Right lung (tissue), 5 donors: Measurements from ENCODE around the gene AMHR2. TPM values are rescaled to one million over a fixed set of nuclear protein-coding genes. Genes with fewer than 3 reads are reported as not detected.

Experiments
- DNase-seq, 2 donors: peaks; one replicate each; pipeline ENCODE4 v3.0.0-alpha.2; 2013
- polyA plus RNA-seq, 5 donors: library from polyadenylated mRNA; unstranded; fragments of 120-200 nt; gene quantifications; one replicate each; pipeline versions ENCODE4 v1.2.1 to v1.2.3, GENCODE V29; 2013; ENCODE audit warnings: inconsistent platforms in 1 of 5, low replicate concordance in 1 of 5; ENCODE audit not compliant: insufficient read length in 5 of 5, insufficient read depth in 1 of 5

AMHR2 gene
- polyA plus RNA-seq, 5 donors: 1.4 to 2.6 (median 2.3) TPM

GRCh38 chr12:53452159-53453077, 28.8 kb downstream of the AMHR2 start:
- peak; percentile 83 to 89 for DNase-seq

DNA sequence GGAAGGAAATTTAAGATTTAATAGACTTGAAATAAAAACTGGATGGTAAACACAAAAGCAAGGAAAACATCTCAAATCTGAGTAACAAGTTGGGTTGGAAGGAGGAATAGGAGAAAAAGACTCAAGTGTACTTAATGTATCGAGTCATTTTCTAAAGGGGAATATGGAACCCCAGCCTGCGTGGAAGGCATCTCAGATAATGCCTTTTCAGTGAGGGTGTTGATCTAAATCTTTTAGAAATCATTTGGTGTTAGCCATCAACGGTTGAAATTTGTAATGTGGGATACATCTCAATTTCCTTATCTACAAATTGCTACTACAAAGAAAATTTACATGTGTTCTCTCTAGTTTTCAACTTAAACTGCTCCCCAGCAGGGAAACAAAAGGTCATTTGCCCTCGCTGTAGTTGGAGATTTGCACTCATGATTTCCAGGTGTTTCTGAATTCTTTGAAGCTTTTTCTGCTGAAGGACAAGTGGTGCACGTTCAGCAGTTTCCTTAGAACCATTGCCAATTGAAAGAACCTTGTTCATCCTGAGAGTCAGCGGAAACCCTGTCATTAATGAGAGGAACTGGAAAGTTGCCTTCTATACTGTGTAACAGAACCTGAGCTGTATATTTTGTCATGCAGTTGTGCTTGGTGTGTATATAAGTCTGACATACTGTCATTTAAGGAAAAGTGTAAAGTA, 30.4 kb downstream of the AMHR2 start:
- no peak for DNase-seq

DNA sequence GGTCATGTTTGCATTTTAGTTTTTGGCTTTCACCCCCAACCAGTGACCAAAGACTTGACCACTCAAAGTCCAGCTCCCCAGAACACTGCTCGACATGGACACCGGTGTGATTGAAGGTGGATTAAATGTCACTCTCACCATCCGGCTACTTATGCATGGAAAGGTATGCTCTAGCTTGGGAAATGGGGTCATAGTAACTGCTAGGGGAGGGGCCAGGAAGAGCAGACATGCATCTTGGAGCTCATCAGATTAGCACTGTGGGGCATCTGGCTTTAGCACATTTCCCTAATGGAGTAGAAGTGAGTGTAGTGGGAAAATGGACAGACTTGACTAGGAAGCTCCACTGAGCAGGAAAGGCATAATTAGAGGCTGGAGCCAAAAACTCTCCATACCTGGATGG, 31.1 kb downstream of the AMHR2 start:
- DNase-seq: no peak

- no peak for DNase-seq
Observed at GRCh38 chr12:53456654-53457366, 33.2 kb downstream of the AMHR2 start.

GRCh38 chr12:53459097-53459496, 35.4 kb downstream of the AMHR2 start:
- DNase-seq: no peak

DNA sequence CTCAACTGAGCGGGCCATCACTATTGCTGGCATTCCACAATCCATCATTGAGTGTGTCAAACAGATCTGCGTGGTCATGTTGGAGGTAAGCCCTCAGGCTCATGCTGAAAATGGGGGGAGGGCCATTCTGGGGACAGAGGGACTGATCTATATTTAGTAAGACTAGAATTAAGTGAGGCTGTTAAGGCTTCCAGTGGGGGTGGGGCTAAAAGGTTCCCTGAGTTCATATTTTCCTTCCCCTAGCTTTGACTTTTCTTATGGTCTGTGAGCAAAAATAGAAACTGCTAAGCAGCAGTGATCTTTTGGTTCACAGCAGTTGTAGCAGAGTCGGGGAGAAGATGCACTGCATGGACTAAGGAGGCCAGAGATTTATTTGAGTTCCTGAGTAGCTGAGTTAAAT, 37.4 kb downstream of the AMHR2 start:
- no peak for DNase-seq

- DNase-seq: no peak
Observed at GRCh38 chr12:53461591-53461990, 37.9 kb downstream of the AMHR2 start.

DNA sequence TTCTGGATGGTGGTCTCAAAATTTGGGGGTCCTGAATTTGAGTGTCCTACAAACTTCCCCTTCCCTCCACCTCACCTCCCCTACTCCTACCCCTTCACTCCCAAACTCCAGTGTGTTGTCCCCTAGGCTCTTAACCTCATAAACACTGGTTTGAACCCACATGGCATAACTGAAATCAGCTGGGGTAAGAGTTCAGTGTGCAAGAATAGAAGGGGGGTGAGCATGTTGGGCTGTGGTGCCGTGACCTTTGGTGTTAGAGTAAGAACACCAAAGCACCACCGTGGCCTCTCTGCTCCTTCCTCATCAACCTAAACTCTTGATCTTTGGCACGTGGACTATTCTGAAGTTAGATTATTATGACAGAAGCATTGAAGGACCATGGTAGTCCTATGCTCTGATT, 39.3 kb downstream of the AMHR2 start:
- no peak for DNase-seq

- DNase-seq: no peak
Observed at GRCh38 chr12:53463802-53464560, 40.3 kb downstream of the AMHR2 start.

DNA sequence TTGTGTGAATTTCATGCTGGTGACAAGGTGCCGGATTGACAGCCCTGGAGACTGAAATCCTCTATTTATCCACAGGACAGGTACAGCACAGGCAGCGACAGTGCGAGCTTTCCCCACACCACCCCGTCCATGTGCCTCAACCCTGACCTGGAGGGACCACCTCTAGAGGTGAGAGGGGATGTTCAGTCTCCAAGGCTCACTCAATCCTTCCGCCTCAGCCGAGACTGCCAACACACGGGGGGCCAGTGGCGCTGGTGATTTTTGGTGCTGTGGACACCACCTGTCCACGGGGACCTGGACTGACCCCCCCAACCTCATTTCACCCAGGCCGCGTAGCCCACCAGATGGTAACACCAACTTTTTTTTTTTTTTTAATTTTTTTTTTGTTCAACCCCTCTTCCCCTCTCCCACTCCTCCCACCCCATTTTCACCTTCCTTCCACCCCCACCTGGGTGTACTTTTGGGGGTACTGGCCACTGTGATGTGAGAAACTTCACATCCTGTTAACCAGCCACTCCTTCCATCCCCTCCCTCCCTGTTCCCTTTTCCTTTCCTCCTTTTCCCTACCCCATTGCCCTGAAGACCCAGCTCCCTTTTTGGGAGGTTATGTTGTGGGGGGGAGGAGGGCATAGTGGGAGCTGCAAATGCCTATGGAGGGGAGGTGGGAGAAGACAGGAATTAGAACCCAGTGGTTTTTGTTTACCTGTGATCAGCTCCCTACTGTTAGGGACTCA, 41.2 kb downstream of the AMHR2 start:
- DNase-seq: no peak

DNA sequence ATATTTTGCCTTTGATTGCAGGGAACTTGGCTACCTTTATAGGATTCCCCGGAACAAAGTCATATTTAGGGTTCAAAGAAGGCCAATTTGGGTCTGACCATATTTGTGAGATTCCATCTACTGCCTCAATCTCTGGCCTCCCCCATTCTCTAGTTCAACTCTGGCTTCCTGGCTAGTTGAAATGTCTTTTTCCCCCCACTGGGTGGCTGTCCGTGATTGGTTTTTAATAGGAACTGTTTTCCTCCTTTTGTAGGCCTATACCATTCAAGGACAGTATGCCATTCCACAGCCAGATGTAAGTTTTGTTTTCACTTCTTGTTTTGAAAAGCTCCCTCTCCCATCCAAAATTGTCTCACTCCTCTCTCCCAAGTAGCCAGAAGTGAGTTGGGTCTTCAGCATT, 42.0 kb downstream of the AMHR2 start:
- no peak for DNase-seq

- DNase-seq: no peak
Observed at GRCh38 chr12:53466640-53467039, 43.0 kb downstream of the AMHR2 start.

- DNase-seq: no peak
Observed at GRCh38 chr12:53467082-53467481, 43.4 kb downstream of the AMHR2 start.

DNA sequence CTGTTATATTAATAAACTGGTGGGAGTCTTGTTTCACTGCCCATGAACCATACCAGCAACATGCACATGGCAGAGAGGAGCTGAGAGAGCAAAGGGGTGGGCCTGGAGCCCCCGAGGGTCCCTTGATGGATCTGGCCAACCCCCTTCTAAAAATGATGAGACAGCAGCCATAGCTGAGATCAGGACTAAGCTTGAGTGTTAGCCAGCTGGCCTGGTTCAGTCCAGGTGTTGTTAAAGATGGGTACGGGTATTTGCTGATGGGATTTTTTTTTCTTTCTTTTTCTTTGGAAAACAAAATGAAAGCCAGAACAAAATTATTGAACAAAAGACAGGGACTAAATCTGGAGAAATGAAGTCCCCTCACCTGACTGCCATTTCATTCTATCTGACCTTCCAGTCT, 44.2 kb downstream of the AMHR2 start:
- DNase-seq: no peak

GRCh38 chr12:53468282-53468681, 44.6 kb downstream of the AMHR2 start:
- DNase-seq: no peak

GRCh38 chr12:53472056-53472582, 48.5 kb downstream of the AMHR2 start:
- no peak for DNase-seq

DNA sequence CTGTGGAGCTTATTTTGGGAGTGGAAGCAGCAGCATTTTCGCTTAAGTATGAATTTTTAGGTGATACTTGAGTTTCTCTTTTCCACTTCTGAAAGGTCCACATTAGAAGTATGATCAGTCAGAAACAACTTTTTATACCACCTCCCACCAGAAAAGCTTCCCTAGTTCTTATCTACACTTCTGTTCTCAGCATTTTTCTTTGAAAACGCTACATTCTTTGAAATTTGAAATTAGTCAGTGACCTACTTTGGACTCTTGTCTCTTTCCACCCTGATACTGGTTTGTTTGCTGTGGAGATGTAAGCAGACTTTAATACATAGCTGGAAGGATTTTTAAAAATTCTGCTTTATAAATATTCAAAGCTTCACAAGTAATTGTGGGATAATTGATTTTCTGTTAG, 50.4 kb downstream of the AMHR2 start:
- DNase-seq: no peak

- DNase-seq: no peak
Observed at GRCh38 chr12:53474819-53475218, 51.2 kb downstream of the AMHR2 start.

GRCh38 chr12:53476769-53477209, 53.1 kb downstream of the AMHR2 start:
- DNase-seq: no peak

DNA sequence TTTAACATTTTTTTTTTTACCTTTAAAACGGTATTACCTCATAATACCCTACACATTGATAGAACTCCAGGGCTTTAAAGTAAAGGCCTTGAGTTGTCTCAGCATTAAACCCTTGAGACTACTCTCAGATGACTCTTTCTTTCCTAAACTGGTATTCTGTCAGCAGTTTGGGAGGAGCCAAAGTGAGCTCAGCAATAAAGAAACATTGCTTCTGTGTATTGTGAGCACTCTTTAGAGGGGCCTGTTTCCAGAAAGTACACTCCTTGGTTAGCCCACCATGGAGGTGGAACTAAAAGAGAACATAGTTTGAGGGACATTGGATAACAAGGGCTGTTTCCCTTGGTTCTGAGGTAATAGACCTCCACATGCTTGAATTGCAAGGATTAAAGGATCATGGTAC, 55.2 kb downstream of the AMHR2 start:
- DNase-seq: no peak

- no peak for DNase-seq
Observed at GRCh38 chr12:53479331-53479730, 55.7 kb downstream of the AMHR2 start.
